ENCODE measurements around the gene RHBDL1. TPM values are rescaled to one million over a fixed set of nuclear protein-coding genes. Genes with fewer than 3 reads are reported as not detected.

The RHBDL1 gene
- polyA plus RNA-seq, 1 donor (not counting 4 experiments of a cell fraction or from before 2014, with no cell fraction given): 0.71 TPM

- H3K27ac ChIP-seq (ENCODE audit: control insufficient read depth, insufficient read depth, low read length): no peak overlapping the region
- H3K4me2 ChIP-seq (ENCODE audit: control insufficient read depth, extremely low read depth, insufficient read depth, low read depth, low read length): peak overlapping the region; percentile 27
- H3K9ac ChIP-seq (ENCODE audit: control insufficient read depth, extremely low read depth, insufficient read depth, low read length): no peak overlapping the region
- peaks cover 51% of the 10 kb centered on the region for H3K27me3 ChIP-seq (ENCODE audit: control insufficient read depth, extremely low read depth, insufficient read depth, low read length)
- no peaks in the 10 kb centered on the region for H3K9me1 ChIP-seq (ENCODE audit: control insufficient read depth, extremely low read depth, insufficient read depth, low read length)
- dilution Hi-C loops (cut with MboI; ENCODE audit: extremely low pct_ligation_motif_present, low sequenced_read_pairs): no loop called here
- no peaks in the 10 kb centered on the region for H3K79me2 ChIP-seq (ENCODE audit: control insufficient read depth, insufficient read depth, low read length)
- no peaks in the 10 kb centered on the region for H3K9me3 ChIP-seq (ENCODE audit: control insufficient read depth, low read depth, low read length)
- FAIRE-seq: no peak
- no peaks in the 10 kb centered on the region for H3K36me3 ChIP-seq (ENCODE audit: control insufficient read depth in 2 of 2, extremely low read depth in 1 of 2, insufficient read depth in 2 of 2, low read length in 2 of 2)
- no peaks in the 10 kb centered on the region for H4K20me1 ChIP-seq (ENCODE audit: control insufficient read depth, extremely low read depth, insufficient read depth, low read length)
- H2AFZ ChIP-seq (ENCODE audit: control insufficient read depth, low read length): no peak overlapping the region
- peaks cover 6% of the 10 kb centered on the region for H3K4me1 ChIP-seq (ENCODE audit: control insufficient read depth, extremely low read depth, insufficient read depth, low read length)
- no peak overlapping the region for H3K4me3 ChIP-seq (ENCODE audit: control insufficient read depth in 2 of 3, extremely low read depth in 1 of 3, insufficient read depth in 2 of 3, low read depth in 1 of 3, low read length in 3 of 3)
- TF ChIP-seq EZH2 (IDR thresholded peaks at IDR 0.05; ENCODE audit: low read length): no peak
- TF ChIP-seq, protein P1, sequence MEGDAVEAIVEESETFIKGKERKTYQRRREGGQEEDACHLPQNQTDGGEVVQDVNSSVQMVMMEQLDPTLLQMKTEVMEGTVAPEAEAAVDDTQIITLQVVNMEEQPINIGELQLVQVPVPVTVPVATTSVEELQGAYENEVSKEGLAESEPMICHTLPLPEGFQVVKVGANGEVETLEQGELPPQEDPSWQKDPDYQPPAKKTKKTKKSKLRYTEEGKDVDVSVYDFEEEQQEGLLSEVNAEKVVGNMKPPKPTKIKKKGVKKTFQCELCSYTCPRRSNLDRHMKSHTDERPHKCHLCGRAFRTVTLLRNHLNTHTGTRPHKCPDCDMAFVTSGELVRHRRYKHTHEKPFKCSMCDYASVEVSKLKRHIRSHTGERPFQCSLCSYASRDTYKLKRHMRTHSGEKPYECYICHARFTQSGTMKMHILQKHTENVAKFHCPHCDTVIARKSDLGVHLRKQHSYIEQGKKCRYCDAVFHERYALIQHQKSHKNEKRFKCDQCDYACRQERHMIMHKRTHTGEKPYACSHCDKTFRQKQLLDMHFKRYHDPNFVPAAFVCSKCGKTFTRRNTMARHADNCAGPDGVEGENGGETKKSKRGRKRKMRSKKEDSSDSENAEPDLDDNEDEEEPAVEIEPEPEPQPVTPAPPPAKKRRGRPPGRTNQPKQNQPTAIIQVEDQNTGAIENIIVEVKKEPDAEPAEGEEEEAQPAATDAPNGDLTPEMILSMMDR (optimal IDR thresholded peaks at IDR 0.05 in 1 of 3, IDR thresholded peaks at IDR 0.05 in 1 of 3, conservative IDR thresholded peaks at IDR 0.05 in 1 of 3; ENCODE audit: extremely low read depth in 1 of 3, insufficient read depth in 2 of 3, low read length in 3 of 3): no peak
- no peak for DNase-seq (ENCODE audit: low read depth, low spot score)
Observed at GRCh38 chr16:694863-695354, 19.4 kb downstream of the RHBDL1 start.

DNA sequence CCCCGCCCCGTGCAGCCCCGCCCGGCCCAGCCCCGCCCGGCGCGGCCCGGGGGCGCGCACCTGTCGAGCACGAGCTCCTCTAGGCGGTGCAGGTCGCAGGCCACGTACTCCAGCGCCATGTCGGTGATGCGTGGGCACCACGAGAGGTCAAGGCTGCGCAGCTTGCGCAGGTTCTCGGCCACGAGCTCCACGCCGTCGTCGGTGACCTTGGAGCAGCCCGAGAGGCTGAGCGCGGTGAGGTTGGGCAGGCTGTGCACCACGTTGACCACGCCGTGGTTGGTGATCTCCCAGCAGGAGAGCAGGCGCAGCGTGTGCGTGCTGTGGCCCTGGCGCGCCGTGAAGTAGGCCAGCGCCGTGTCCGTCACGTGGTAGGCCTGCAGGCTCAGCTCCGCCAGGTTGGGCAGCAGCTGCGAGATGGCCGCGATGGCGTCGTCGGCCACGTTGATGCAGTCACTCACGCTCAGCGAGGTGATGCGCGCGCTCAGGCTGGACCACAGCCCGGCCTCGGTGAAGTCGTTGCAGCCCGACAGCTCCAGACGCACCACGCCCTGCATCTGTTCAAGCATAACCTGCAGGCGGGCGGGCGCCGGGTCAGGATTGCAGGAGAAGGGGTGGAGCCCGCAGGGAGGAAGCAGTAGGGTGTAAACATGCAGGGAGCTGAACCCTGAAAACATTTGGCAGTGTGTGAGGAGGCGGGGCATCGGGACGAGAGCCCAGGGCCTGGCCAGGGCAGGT lies 20.1 kb downstream of the RHBDL1 start:
- no peak overlapping the region for H3K9ac ChIP-seq (ENCODE audit: control insufficient read depth, extremely low read depth, insufficient read depth, low read length)
- FAIRE-seq: peak; percentile 41
- H3K4me2 ChIP-seq (ENCODE audit: control insufficient read depth, extremely low read depth, insufficient read depth, low read depth, low read length): peak overlapping the region; percentile 39
- TF ChIP-seq, protein P1 (optimal IDR thresholded peaks at IDR 0.05 in 1 of 3, IDR thresholded peaks at IDR 0.05 in 1 of 3, conservative IDR thresholded peaks at IDR 0.05 in 1 of 3; ENCODE audit: extremely low read depth in 1 of 3, insufficient read depth in 2 of 3, low read length in 3 of 3): no peak
- TF ChIP-seq EZH2 (IDR thresholded peaks at IDR 0.05; ENCODE audit: low read length): peak; percentile 73
- H3K9me1 ChIP-seq (ENCODE audit: control insufficient read depth, extremely low read depth, insufficient read depth, low read length): no peaks in the 10 kb centered on the region
- dilution Hi-C loops (cut with MboI; ENCODE audit: extremely low pct_ligation_motif_present, low sequenced_read_pairs): no loop called here
- peaks cover 6% of the 10 kb centered on the region for H3K4me1 ChIP-seq (ENCODE audit: control insufficient read depth, extremely low read depth, insufficient read depth, low read length)
- no peaks in the 10 kb centered on the region for H4K20me1 ChIP-seq (ENCODE audit: control insufficient read depth, extremely low read depth, insufficient read depth, low read length)
- DNase-seq (ENCODE audit: low read depth, low spot score): no peak
- H3K9me3 ChIP-seq (ENCODE audit: control insufficient read depth, low read depth, low read length): no peaks in the 10 kb centered on the region
- no peak overlapping the region for H3K27ac ChIP-seq (ENCODE audit: control insufficient read depth, insufficient read depth, low read length)
- H3K79me2 ChIP-seq (ENCODE audit: control insufficient read depth, insufficient read depth, low read length): no peaks in the 10 kb centered on the region
- H2AFZ ChIP-seq (ENCODE audit: control insufficient read depth, low read length): peak overlapping the region; percentile 16
- peak overlapping the region in 1 of 3 experiments; percentile 41 for H3K4me3 ChIP-seq (ENCODE audit: control insufficient read depth in 2 of 3, extremely low read depth in 1 of 3, insufficient read depth in 2 of 3, low read depth in 1 of 3, low read length in 3 of 3)
- H3K27me3 ChIP-seq (ENCODE audit: control insufficient read depth, extremely low read depth, insufficient read depth, low read length): peaks cover 57% of the 10 kb centered on the region
- no peaks in the 10 kb centered on the region for H3K36me3 ChIP-seq (ENCODE audit: control insufficient read depth in 2 of 2, extremely low read depth in 1 of 2, insufficient read depth in 2 of 2, low read length in 2 of 2)
